T-helper 2 cell treated with Interferon-gamma antibody and Interleukin-4, amounts not matched to agents 5 μg/mL and 100 μg/mL, for 36 hours (primary cell): ENCODE results near the gene EFHC1.

Source experiments
- DNase-seq: peaks from one replicate; pipeline ENCODE4 v3.0.0; 2021; ENCODE audit warnings: low spot score
- H3K27ac Mint-ChIP-seq: one replicate; pipeline ENCODE4 v1.8.0; 2021; ENCODE audit warnings: mild to moderate bottlenecking, mixed read lengths
- H3K27me3 Mint-ChIP-seq: one replicate; pipeline ENCODE4 v1.8.0; 2021; ENCODE audit warnings: low read depth, mixed read lengths
- H3K36me3 Mint-ChIP-seq: one replicate; pipeline ENCODE4 v1.8.0; 2021; ENCODE audit warnings: low read depth, mixed read lengths
- H3K4me1 Mint-ChIP-seq: one replicate; pipeline ENCODE4 v1.8.0; 2021; ENCODE audit warnings: low read depth, mixed read lengths
- H3K4me3 Mint-ChIP-seq: one replicate; pipeline ENCODE4 v1.8.0; 2022; ENCODE audit warnings: mild to moderate bottlenecking, moderate library complexity, mixed read lengths
- H3K9me3 Mint-ChIP-seq: one replicate; pipeline ENCODE4 v1.8.0; 2021; ENCODE audit warnings: mixed read lengths

EFHC1 gene

DNA sequence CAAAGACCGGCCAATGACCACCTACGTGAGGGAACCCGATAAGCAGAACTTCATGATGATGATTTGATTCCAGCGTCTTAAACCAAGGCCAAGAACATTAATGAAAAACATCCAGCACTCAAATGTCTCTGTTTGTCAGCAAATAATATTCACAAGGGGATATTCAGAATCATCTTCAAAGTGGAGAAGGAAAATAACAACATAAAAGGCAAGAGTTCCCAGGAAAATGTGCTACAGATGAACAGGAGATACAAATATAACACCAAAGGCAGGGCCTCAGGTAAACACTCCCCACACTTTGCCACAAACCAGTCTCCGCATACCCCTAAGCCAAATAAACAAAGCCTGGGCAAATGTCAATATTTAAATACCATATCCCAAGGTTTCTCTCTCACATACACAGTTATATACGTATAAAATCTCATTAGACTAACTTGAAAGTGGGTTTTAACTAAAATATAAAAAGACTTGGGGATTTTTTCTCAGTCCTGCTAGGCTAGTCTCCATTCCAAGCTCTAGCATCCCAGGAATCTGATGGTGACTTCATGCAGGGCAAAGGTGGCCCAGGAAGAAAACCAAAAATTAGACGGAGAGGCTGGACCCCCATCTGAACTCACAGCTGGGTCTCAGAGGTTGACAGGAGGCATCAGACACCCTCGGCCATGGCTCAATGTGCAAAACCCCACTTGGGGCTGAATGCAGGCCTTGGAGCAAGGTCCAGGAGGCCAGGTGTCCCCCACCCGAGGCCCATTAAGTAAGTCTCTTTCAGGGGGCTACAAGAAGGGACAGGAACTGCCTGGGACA is 124.7 kb downstream of the EFHC1 start:
- no peaks in the 10 kb centered on the region for H3K36me3 Mint-ChIP-seq
- H3K27me3 Mint-ChIP-seq = no peaks in the 10 kb centered on the region
- no peaks in the 10 kb centered on the region for H3K9me3 Mint-ChIP-seq
- peaks cover 19% of the 10 kb centered on the region for H3K4me1 Mint-ChIP-seq
- DNase-seq = no peak
- H3K4me3 Mint-ChIP-seq = no peak overlapping the region
- no peak overlapping the region for H3K27ac Mint-ChIP-seq

DNA sequence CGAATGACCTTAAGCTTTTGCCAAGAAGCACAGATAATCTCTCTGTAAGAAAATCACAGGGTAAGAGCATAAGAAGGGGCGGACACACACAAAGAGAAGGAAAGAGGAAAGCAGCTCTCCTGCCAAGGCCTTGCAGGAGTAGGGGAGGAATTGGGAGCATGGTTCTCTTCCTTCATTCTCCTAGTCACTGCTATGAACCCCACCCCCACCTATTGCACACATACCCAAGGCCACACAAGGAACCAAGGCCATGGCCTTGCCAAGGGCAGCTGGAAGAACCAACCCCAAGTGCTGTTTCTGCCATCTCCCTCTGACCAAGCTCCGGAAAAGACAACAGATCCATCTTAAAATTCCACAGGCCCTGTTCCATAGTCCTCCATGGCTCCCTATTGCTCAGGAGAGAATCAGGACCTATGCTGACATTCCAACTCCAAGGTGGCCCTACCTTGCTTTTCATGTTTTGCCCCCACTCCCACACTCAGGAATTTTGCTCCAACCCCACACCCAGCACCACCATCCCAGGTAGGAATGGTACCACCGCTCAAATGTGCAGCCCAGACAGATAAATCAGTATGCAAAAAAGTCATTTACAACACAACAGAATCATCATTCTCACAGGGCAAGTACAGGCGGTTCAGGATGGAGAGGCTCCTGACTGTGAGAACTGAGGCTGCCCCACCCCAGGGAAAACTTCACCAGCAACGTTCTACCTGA is 125.4 kb downstream of the EFHC1 start:
- no peaks in the 10 kb centered on the region for H3K36me3 Mint-ChIP-seq
- peaks cover 19% of the 10 kb centered on the region for H3K4me1 Mint-ChIP-seq
- H3K27me3 Mint-ChIP-seq = no peaks in the 10 kb centered on the region
- H3K9me3 Mint-ChIP-seq = no peaks in the 10 kb centered on the region
- no peak overlapping the region for H3K4me3 Mint-ChIP-seq
- no peak overlapping the region for H3K27ac Mint-ChIP-seq
- no peak for DNase-seq

DNA sequence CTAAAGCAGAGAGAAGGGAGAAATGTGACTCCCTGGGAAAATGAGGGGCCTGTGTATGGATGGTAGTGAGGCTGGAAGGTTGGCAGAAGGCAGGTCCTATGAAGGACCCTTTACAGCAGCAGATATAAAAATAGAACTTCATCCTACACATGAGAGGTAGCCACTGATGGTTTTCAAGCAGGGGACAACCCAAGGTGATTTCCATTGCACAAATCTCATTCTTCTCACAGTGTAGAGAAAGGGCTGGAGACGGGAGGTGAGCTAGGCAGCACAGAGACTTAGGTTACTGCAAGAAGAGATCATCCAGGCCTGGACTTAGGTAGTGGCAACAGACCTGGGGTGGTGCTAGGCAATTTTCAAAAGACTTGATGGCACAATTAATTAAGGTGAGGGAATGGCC is 126.0 kb downstream of the EFHC1 start:
- no peaks in the 10 kb centered on the region for H3K36me3 Mint-ChIP-seq
- H3K27ac Mint-ChIP-seq = no peak overlapping the region
- no peak overlapping the region for H3K4me3 Mint-ChIP-seq

DNA sequence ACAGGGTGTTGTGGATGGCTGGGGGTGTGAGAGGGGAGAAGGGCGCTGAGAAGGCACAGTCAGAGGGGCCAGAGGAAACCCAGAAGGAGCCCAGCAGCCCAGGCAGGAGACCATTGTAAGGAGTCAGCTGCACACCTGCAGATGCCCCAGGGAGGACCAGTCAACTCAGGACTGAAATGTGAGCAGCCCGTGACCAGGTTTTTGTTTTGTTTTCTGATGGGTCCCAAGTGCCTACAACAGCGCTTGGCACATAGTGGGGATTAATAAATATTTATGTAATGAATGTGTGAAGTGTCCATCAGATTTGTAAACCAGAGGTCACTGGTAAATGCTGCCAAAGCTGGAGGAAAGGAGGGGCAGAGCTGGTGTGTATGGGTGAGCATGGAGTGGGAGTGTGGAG is 126.5 kb downstream of the EFHC1 start:
- H3K9me3 Mint-ChIP-seq = no peaks in the 10 kb centered on the region
- DNase-seq = no peak
- peaks cover 28% of the 10 kb centered on the region for H3K4me1 Mint-ChIP-seq
- H3K36me3 Mint-ChIP-seq = no peaks in the 10 kb centered on the region
- H3K4me3 Mint-ChIP-seq = no peak overlapping the region
- H3K27ac Mint-ChIP-seq = no peak overlapping the region
- H3K27me3 Mint-ChIP-seq = no peaks in the 10 kb centered on the region

More for the DNA sequence above, 126.0 kb downstream of the EFHC1 start:
- Mint-ChIP-seq H3K4me1 (peaks cover 24% of the 10 kb centered on the region), H3K27me3 (no peaks in the 10 kb centered on the region), H3K9me3 (no peaks in the 10 kb centered on the region)
- DNase-seq = no peak

DNA sequence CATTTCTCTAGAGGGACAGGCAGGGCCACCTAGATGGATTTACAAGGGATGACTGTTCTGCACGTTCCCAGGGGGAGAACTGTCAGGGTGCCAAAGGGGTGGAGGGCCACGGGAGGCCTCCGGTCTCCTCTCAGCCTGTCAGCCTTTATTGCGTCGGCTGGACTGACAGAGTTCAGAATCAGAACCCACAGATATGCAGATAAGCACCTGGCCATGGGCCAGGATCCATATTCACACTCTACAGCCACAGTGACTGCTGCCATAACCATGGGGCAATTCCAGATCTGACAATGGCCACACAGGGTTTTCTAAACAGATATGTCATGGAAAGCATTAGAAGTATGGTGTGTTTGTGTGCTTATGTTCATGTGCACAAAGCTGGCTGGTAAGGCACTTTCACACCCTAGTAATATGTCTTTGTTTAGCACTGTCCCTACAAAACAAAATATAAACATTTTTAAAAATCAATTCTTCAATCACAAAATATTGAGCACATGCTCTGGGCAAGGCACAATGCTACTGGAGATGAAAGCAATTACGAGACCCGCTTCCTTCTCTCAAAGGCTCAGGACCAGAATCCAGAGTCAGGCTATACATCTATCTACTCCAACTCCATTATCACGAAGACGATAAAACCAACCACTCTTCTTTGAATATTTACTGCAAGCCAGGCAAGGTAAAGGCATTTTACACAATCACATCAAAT is 127.7 kb downstream of the EFHC1 start:
- no peaks in the 10 kb centered on the region for H3K36me3 Mint-ChIP-seq
- no peak for DNase-seq
- H3K9me3 Mint-ChIP-seq = no peaks in the 10 kb centered on the region
- H3K4me3 Mint-ChIP-seq = no peak overlapping the region
- H3K27me3 Mint-ChIP-seq = no peaks in the 10 kb centered on the region
- H3K27ac Mint-ChIP-seq = no peak overlapping the region
- peaks cover 30% of the 10 kb centered on the region for H3K4me1 Mint-ChIP-seq

DNA sequence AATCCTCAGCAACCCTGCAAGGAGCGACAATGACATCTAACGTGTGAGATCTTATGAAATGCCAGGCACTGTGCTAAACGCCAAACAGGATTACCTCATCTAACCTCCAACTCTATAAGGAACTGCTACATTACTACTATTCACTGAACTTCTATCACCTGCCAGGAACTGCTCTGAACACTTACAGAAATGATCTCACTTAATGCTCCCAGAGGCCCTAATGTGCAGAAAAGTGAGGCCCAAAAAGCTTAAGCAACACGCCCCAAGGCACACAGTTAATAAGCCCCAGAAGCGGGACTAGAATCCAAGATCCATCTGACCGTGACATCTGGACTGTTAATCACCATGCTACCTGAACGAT is 128.2 kb downstream of the EFHC1 start:
- H3K27ac Mint-ChIP-seq = no peak overlapping the region
- no peak overlapping the region for H3K4me3 Mint-ChIP-seq
- peaks cover 30% of the 10 kb centered on the region for H3K4me1 Mint-ChIP-seq

DNA sequence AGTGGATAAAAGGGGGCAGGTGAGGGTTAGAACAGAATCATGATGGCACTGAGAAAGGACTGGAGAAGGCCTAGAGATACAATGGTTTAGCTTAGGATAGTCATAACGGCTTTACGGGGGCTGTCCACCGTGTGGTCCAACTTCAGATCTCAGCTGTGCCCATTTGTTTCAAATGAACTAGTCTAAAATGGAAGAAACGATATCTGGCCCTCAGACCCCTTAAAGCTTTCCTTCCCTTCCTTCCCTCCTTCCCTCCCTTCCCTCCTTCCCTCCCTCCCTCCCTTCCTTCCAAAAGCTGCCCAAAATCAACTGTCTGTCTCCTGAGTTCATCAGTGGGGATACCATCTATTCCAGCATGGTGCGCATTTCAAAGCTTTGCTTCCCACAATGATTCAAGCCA is 128.9 kb downstream of the EFHC1 start:
- Mint-ChIP-seq H3K4me1 (peaks cover 30% of the 10 kb centered on the region), H3K9me3 (no peaks in the 10 kb centered on the region), H3K27me3 (no peaks in the 10 kb centered on the region), H3K4me3 (no peak overlapping the region), H3K36me3 (no peaks in the 10 kb centered on the region), H3K27ac (no peak overlapping the region)
- no peak for DNase-seq

More for the DNA sequence above, 128.2 kb downstream of the EFHC1 start:
- no peaks in the 10 kb centered on the region for H3K9me3 Mint-ChIP-seq
- no peaks in the 10 kb centered on the region for H3K36me3 Mint-ChIP-seq
- no peak for DNase-seq
- no peaks in the 10 kb centered on the region for H3K27me3 Mint-ChIP-seq

DNA sequence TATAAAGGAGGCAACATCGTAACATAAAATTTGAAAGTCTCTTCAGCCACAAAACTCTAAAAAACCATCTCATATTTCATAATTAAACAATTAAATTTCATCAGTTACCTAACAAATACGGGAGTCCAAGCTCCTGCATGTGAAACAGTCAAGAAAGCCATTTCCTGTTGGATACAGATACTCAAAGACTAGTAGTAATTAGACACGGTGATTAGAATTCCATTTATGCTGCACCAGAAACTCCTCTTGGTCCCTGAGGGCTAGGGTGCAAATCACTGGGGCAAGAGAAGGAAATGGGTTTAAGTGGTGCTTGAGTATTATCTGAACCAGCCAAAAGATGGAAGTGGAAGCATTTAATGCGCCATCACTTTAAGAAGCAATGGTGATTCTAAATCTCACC is 129.3 kb downstream of the EFHC1 start:
- DNase-seq = no peak
- no peak overlapping the region for H3K27ac Mint-ChIP-seq
- H3K4me3 Mint-ChIP-seq = no peak overlapping the region
- H3K9me3 Mint-ChIP-seq = no peaks in the 10 kb centered on the region
- H3K27me3 Mint-ChIP-seq = no peaks in the 10 kb centered on the region
- H3K4me1 Mint-ChIP-seq = peaks cover 27% of the 10 kb centered on the region
- H3K36me3 Mint-ChIP-seq = no peaks in the 10 kb centered on the region

DNA sequence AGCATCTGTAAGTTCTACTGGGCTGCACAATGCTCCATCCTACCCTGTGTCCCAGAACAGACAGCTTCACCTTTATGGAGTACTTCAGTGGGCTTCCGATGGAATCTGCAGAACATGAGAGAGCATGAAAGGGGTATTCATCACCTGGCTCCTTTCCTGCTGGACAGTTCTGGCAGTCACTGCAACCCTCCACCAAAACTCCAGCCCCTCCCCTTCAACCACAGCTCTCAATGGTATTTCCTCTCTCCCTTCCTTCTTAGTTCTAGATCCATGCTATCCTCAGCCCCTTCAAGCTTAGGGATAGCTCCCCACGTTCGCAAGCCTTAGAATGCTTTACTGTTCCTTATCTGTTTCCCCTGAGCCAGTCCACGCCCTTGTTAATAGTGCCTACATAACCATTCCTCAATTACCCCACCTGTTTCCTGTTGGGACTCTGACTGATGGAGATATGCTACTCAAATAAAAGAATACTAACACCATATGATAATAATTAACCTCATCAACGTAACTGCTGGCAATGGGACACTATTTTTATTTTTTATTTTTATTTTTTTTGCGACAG is 130.0 kb downstream of the EFHC1 start:
- Mint-ChIP-seq H3K9me3 (no peaks in the 10 kb centered on the region), H3K4me1 (peaks cover 25% of the 10 kb centered on the region), H3K36me3 (no peaks in the 10 kb centered on the region), H3K27me3 (no peaks in the 10 kb centered on the region), H3K4me3 (no peak overlapping the region), H3K27ac (no peak overlapping the region)
- no peak for DNase-seq

DNA sequence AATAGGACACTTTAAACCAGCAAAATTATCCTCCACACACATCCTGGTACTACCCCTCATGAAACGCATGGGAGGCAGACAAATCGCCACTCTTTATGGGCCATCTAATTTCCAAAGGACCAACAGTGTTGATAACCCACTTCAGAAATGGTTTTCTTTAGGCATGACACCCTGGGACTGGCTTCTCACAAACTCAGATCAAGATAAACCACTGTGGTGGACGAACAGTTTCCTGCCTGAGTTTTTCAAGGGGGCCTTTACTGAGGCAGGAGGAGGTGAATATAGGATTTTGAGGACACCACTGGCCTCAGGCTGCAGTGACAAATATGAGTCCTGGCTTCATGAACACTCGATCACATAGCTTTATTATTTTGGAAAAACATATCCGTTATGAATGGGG is 130.7 kb downstream of the EFHC1 start:
- no peak overlapping the region for H3K27ac Mint-ChIP-seq
- no peak for DNase-seq
- no peaks in the 10 kb centered on the region for H3K9me3 Mint-ChIP-seq
- no peaks in the 10 kb centered on the region for H3K36me3 Mint-ChIP-seq
- H3K4me3 Mint-ChIP-seq = no peak overlapping the region
- H3K27me3 Mint-ChIP-seq = no peaks in the 10 kb centered on the region
- H3K4me1 Mint-ChIP-seq = peaks cover 25% of the 10 kb centered on the region

DNA sequence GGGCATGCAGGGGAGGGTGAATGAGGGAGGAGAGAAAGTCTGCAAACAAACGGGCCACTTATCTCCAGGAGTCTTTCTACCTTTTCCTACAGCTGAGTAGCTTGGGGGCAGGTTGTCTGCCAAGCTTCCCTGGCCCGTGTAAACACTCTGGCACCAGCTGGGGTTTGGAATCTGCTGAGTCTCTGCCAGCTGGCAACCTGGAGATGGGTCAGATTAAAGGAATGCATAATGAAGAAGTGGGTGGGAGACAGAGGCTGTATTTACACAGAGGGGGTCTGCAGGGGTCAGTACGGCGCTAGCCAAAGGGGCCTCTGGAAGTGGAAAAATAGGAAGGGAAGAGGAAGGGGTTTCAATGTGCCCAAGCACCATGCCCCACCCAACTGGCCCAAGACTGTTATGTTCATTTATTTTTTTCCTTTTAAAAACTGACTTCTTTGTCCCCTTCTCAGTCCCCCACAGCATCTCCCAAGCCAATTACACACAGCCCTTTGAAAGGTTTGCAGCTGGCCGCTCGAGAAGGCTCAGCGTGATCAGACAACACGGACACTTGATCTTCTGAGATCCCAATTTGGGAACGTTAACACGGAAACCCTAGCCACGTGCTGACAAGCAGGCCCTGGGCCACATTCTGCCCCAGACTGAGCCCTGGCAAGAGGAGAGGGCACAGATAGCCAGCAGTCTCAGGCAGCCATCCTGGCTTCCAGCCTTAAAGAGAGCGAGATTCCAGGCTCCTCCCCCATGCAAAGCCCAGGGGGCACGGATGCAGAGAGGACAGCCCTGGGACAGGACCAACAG is 131.5 kb downstream of the EFHC1 start:
- no peak overlapping the region for H3K27ac Mint-ChIP-seq
- H3K4me1 Mint-ChIP-seq = peaks cover 19% of the 10 kb centered on the region
- H3K4me3 Mint-ChIP-seq = no peak overlapping the region
- no peaks in the 10 kb centered on the region for H3K27me3 Mint-ChIP-seq
- no peaks in the 10 kb centered on the region for H3K9me3 Mint-ChIP-seq
- H3K36me3 Mint-ChIP-seq = no peaks in the 10 kb centered on the region
- DNase-seq = no peak

DNA sequence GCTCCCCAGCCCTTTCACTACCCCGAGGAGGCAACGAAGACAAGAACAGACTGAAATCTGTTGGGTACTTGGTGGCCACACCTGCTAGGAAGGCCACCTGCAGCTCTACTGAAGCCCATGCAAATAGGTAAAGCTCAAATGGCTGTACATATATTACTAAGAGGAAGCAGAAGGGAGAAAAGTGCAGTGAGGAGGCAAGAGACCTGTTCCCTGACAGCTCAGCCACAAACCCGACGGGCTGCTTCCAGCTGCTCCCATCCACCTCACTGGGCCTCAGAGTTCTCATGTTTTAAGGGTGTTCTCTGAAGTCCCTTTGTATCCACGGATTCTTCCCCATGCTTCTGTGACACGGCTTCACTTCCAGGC is 132.1 kb downstream of the EFHC1 start:
- peaks cover 14% of the 10 kb centered on the region for H3K4me1 Mint-ChIP-seq
- no peaks in the 10 kb centered on the region for H3K9me3 Mint-ChIP-seq
- H3K27me3 Mint-ChIP-seq = no peaks in the 10 kb centered on the region
- H3K4me3 Mint-ChIP-seq = no peak overlapping the region
- H3K27ac Mint-ChIP-seq = no peak overlapping the region
- no peaks in the 10 kb centered on the region for H3K36me3 Mint-ChIP-seq
- DNase-seq = no peak

DNA sequence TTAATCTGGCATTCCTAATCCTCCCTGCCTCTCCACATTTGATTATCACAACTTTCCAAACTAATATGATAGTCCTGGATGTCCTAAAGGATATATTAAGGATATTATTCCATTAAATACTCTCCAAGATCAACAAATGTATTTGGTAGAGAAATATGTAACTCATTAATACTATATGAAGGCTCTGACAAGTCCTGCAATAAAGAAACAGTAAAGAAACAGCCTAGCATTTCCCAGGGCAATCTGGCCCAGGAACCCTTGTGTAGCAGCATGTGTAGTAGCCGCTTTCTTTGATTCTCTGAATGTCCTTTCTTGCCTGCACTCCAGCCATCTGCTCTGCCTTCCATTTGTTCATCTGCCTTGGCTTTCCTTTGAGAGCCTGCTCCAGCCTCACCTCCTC is 133.0 kb downstream of the EFHC1 start:
- H3K9me3 Mint-ChIP-seq = no peaks in the 10 kb centered on the region
- no peaks in the 10 kb centered on the region for H3K27me3 Mint-ChIP-seq
- no peak overlapping the region for H3K4me3 Mint-ChIP-seq
- no peak for DNase-seq
- H3K36me3 Mint-ChIP-seq = no peaks in the 10 kb centered on the region
- no peak overlapping the region for H3K27ac Mint-ChIP-seq
- peaks cover 17% of the 10 kb centered on the region for H3K4me1 Mint-ChIP-seq
